ENCODE results near the gene FBXO8.
"Not testable (repeated sequence)": the region's sequence is repeated elsewhere in the genome, so short reads cannot be mapped to it uniquely, and the experiment has no call there.

- not testable (repeated sequence) for TF ChIP-seq CTCF, POLR2A (IDR thresholded peaks at IDR 0.05)
Observed at GRCh38 chr4:174294641-174295040, 11.2 kb upstream of the FBXO8 start.
